ENCODE results near the gene HPSE2.

HPSE2 gene

GRCh38 chr10:98487649-98488048, 748.0 kb downstream of the HPSE2 start:
- TF ChIP-seq GATA2 (IDR thresholded peaks at IDR 0.05; ENCODE audit: low read depth, low read length), result no peak
- no peak for TF ChIP-seq GATA3 (IDR thresholded peaks at IDR 0.05; ENCODE audit: low read depth, low read length)

DNA sequence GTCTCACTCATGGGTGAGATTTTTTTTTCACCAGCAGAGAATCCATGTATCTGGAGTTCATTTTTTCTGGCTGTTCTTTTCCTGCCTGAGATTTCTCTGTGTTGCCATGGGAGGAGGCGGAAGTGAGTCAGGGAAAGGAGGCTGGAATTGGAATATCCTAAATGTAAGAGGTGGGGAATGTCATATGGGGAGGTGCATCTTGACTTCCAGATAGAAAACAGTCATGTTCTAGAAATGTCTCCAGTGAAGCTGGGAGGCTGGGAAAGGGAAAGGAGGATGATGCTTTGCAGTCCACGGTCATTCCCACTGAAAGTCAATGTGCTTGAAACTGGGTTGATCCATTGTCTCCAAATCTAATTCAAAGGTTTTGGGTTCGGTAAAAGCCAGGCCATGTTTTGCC, 749.2 kb downstream of the HPSE2 start:
- TF ChIP-seq GATA2 (IDR thresholded peaks at IDR 0.05; ENCODE audit: low read depth, low read length) (no peak), GATA3 (IDR thresholded peaks at IDR 0.05; ENCODE audit: low read depth, low read length) (no peak)

DNA sequence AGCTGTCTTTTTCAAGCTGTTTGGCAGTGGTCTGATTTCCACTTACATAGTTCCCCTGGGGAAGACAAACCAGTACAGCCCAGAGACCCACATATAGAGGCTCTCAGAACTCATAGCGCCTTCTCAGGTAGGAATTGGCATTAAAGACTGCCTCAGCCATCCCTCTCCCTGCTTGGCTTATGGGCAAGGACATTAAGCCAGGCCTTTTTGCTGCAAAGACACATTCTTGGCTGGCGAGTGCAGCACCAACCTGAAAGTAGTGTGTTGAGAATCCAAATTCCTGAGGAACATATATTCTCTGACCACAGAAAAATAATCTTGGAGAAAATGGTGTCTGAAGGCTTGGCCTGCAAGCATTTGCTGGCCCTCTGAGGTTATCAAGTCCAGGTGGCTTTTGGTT, 749.7 kb downstream of the HPSE2 start:
- TF ChIP-seq GATA3 (IDR thresholded peaks at IDR 0.05; ENCODE audit: low read depth, low read length), result no peak

DNA sequence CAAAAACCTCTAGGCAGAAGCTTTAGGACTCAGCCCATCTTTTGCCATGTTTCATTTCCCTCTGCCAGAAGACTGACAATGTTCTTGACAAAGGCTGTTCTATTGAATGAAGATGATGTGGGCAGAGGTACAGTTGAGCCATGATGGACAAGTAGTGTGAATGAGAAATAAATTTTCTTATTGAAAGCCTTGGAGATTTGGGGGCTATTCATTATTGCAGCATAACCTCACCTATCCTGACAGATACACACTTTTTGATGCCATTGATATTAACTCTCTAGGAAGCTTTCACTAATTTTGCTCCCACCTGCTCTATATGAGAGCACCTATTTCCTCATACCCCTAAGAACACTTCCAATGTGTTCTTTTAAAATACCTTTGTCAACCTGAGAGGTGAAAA, 752.0 kb downstream of the HPSE2 start:
- TF ChIP-seq GATA3 (IDR thresholded peaks at IDR 0.05; ENCODE audit: low read depth, low read length), result no peak
- TF ChIP-seq GATA2 (IDR thresholded peaks at IDR 0.05; ENCODE audit: low read depth, low read length), result no peak

DNA sequence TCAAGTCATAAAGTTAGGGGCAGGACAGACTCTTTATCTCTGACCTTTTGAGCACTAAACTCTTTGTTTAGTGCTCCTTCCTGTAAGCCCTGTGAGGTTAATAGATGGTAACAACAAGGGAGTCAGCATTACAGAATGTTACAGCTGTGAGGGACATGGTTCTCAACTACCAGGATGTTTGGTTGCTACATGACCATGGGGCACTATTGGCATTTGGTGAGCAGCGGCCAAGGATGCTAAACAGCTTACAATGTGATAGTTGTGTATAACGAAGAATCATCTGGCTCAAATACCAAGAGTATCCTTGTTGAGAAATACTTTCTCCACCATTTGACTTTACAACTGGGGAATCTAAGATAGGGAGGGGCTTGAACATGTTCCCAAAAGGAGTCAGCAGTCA, 753.6 kb downstream of the HPSE2 start:
- TF ChIP-seq GATA3 (IDR thresholded peaks at IDR 0.05; ENCODE audit: low read depth, low read length) (no peak), GATA2 (IDR thresholded peaks at IDR 0.05; ENCODE audit: low read depth, low read length) (no peak)

DNA sequence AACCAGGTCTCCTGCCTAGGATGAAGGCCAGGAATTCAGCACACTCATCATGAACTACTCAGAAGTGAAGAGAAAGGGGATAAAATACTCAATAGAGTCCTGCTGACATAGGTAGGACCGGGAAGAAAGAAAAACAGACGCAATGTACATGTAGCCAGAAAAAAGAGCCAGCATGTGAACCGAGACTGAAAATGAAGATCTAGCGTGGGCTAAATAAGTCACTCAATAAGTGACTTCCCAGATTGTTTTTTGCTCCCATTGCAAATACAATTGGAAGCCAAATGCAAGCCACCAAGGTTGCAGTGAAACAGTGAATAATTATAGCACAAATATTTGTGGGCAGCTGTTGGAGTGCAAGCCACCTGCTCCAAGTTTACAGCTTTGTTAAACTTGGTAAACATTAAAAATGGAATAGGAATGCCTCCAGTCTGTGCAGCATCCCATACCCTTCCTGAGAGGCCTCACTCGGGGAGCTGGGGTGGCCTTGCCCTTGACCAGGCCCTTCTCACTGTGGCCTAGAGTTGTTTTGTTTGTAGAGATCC, 754.2 kb downstream of the HPSE2 start:
- TF ChIP-seq GATA2 (IDR thresholded peaks at IDR 0.05; ENCODE audit: low read depth, low read length), result no peak
- no peak for TF ChIP-seq GATA3 (IDR thresholded peaks at IDR 0.05; ENCODE audit: low read depth, low read length)

- no peak for TF ChIP-seq GATA3 (IDR thresholded peaks at IDR 0.05; ENCODE audit: low read depth, low read length)
- TF ChIP-seq GATA2 (IDR thresholded peaks at IDR 0.05; ENCODE audit: low read depth, low read length), result no peak
Measured at GRCh38 chr10:98478430-98479222, 757.0 kb downstream of the HPSE2 start.

DNA sequence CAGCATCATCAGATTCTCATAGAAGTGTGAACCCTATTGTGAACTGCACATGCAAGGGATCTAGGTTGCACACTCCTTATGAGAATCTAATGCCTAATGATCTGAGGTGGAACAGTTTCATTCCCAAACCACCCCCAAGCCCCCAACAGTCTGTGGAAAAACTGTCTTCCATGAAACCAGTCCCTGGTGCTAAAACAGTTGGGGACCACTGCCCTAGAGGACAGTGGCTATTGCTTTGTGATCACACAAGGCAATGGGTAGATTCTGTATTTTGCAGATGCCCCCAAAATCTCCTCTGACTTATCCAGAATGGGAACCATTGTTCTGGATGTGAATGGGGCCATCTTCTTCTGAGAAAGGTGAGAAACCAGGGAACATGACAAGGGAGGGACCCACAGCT, 757.8 kb downstream of the HPSE2 start:
- no peak for TF ChIP-seq GATA3 (IDR thresholded peaks at IDR 0.05; ENCODE audit: low read depth, low read length)
- TF ChIP-seq GATA2 (IDR thresholded peaks at IDR 0.05; ENCODE audit: low read depth, low read length), result no peak

- no peak for TF ChIP-seq GATA3 (IDR thresholded peaks at IDR 0.05; ENCODE audit: low read depth, low read length)
- no peak for TF ChIP-seq GATA2 (IDR thresholded peaks at IDR 0.05; ENCODE audit: low read depth, low read length)
Measured at GRCh38 chr10:98474628-98475027, 761.0 kb downstream of the HPSE2 start.

DNA sequence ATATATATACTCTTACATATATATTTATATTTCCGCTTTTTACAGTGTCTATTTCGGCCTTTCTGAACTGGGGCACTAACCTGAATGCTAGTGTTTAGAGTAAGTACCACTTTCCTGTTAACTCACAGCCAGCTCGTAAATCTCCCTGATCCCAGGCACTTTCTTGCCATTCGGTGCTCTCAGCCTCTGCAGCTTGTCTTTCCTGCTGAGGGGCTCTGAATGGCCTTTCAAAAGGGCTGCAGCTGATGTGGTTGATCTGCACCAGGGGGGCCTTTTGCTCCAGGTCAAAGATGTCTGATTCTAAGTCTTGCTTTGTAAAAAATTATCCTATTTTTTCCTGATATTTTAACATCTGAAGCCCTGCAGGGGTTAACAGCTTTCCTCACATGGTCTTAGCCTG, 763.5 kb downstream of the HPSE2 start:
- TF ChIP-seq GATA3 (IDR thresholded peaks at IDR 0.05; ENCODE audit: low read depth, low read length) (no peak), GATA2 (IDR thresholded peaks at IDR 0.05; ENCODE audit: low read depth, low read length) (no peak)

GRCh38 chr10:98470850-98471249, 764.8 kb downstream of the HPSE2 start:
- TF ChIP-seq GATA2 (IDR thresholded peaks at IDR 0.05; ENCODE audit: low read depth, low read length) (no peak), GATA3 (IDR thresholded peaks at IDR 0.05; ENCODE audit: low read depth, low read length) (no peak)

DNA sequence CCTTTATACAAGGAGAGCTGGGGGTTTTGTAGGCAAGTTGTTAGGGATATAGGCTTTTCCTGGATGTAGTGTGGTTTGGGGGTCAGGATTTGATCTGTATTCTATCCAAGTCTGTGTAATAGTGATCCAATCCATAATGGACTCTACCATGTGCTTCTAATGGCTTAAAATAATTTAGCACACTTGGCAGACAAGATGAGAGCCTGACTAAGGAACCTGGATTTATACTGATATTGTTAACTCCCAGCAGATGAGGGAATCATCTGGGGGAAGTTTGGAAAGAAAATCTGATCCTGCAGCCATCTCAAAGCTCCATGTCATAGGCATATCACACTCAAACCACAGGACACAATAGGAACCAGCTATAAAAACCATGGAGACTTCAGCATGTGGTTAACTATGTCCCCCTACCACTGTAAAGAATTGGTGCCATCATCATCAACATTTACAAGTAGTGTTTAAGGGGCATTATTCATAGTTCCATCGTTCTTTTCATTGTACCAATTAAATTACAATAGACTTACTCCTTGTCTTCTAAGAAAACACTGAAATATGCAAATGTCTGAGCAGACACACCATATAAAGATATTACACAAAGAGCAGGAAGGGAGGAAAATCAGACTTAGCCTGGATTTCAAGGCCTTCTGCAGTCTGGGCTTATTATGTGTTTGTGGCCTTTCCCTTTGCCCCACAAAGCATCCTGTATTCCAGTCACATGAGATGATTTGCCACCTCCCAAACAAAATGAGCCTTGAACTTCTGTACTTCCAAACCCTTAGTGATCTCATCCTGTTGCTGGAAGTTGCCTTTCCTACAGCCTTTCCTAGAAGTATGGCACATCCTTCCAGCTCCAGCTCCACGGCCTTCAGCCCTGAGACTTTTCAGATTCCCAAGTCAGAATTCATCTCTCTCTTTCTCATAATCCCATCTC, 766.4 kb downstream of the HPSE2 start:
- TF ChIP-seq GATA2 (IDR thresholded peaks at IDR 0.05; ENCODE audit: low read depth, low read length) (no peak), GATA3 (IDR thresholded peaks at IDR 0.05; ENCODE audit: low read depth, low read length) (no peak)

DNA sequence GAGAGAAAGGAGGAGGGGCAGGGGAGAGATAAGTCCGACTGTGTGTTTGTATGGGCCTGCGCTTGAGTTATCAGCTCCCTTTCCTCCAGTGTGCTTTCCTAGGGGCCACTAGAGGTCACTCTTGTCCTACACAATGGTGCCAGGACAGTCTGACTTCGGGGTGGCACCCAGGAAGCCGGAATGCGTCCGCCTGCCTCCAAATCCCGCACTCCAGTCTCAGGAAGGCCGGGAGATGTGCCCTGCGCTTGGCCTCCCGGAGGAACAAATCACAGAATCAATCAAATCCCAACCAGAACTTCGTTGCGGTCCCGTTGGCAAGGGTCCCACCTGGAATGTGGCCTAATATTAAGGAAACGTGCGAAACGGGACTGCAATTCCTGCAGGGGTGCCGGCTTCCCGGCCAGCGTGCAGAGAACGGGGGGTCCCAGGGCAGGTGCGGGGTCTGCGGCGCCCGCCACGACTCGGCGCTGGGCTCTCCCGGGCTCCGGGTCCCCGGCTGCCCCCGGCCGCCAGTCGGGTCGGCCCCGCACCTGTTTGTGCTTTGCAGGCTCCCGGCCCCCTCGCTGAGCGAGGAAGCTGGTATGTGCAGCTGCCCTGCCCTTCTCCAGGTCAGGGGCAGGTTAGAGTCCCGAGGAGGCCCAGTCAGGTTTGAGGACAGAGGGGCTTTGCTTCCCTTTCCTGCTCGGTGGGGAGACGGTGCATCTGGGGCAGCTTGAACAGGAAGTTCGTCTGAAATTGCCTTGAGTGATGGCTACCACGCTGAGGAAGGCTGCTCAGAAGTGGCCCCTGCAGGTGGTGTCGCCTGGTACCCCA, 767.9 kb downstream of the HPSE2 start:
- TF ChIP-seq GATA3 (IDR thresholded peaks at IDR 0.05; ENCODE audit: low read depth, low read length) (no peak), GATA2 (IDR thresholded peaks at IDR 0.05; ENCODE audit: low read depth, low read length) (no peak)

Measured in SH-SY5Y (cell line).